Colonic mucosa (tissue), 4 donors: Measurements from ENCODE around the gene GRK2. TPM values are rescaled to one million over a fixed set of nuclear protein-coding genes. Genes with fewer than 3 reads are reported as not detected.

Source experiments
- DNase-seq: peaks from one replicate; pipeline ENCODE4 v3.0.0-alpha.2; 2020
- H3K27ac ChIP-seq: fragments of 200-600 bp; one replicate; pipeline ENCODE4 v1.8.0; 2021
- H3K27me3 ChIP-seq: fragments of 200-600 bp; one replicate; pipeline ENCODE4 v1.8.0; 2021
- H3K36me3 ChIP-seq: fragments of 200-600 bp; one replicate; pipeline ENCODE4 v1.8.0; 2021
- H3K4me1 ChIP-seq: fragments of 200-600 bp; one replicate; pipeline ENCODE4 v1.8.0; 2021; ENCODE audit warnings: mild to moderate bottlenecking
- H3K4me3 ChIP-seq: fragments of 200-600 bp; one replicate; pipeline ENCODE4 v1.8.0; 2021
- H3K9ac ChIP-seq, 2 donors: one replicate each; pipeline ENCODE4 v1.7.0; 2013; ENCODE audit warnings: control low read depth in 2 of 2, low read depth in 2 of 2, low read length in 2 of 2
- H3K9me3 ChIP-seq: fragments of 200-600 bp; one replicate; pipeline ENCODE4 v1.8.0; 2021
- intact Hi-C: fragments of 100-400 bp; cut with DNase I; formaldehyde crosslinking; loops from one replicate; pipeline ENCODE4 v1.14.1; 2022
- total RNA-seq, 2 donors: library from RNA; stranded (reverse); fragmentation: NEBNext Ultra II Directional in 1 of 2; extraction: Animal tissue kit (Norgen Biotek cat#: 25700) in 1 of 2; gene quantifications; one replicate each; pipeline ENCODE4 v1.2.1, GENCODE V29; 2021
- TF ChIP-seq, protein P1 (sequence below): fragments of 200-600 bp; IDR thresholded peaks from one replicate; pipeline ENCODE4 v1.8.0; 2022; ENCODE audit warnings: antibody characterized with exemption, mild to moderate bottlenecking
- donor health status: healthy.
- donor health status: DM: no; HTN: no; CAD: no.
- donor health status: DM: no; HTN: no; CAD: no.

Gene GRK2
- total RNA-seq, 2 donors from 2014 or later = 108 to 137 TPM

DNA sequence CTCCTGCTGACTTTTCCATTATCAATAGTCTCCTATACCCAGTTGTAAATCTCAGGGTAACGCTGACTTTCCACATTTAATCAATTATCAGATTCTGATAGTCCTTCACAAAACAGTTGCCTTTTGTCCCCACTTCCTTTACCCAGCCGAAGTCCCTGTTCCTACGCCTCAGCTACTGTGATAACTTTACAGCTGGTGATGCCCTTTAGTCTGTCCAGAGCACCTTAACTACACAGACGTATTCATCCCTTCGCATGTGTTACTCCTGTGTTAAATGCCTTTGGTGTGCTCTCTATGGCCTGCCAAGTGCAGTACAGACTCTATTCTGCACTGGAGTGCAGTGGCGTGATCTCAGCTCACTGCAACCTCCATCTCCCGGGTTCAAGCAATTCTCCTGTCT lies 57.3 kb downstream of the GRK2 start:
- Histone ChIP-seq H3K4me3 (no peak overlapping the region), H3K4me1 (no peaks in the 10 kb centered on the region), H3K27ac (no peak overlapping the region), H3K9ac (no peak overlapping the region), H3K9me3 (no peaks in the 10 kb centered on the region), H3K27me3 (no peaks in the 10 kb centered on the region), H3K36me3 (no peaks in the 10 kb centered on the region)
- intact Hi-C loops = no loop called here
- TF ChIP-seq, protein P1, sequence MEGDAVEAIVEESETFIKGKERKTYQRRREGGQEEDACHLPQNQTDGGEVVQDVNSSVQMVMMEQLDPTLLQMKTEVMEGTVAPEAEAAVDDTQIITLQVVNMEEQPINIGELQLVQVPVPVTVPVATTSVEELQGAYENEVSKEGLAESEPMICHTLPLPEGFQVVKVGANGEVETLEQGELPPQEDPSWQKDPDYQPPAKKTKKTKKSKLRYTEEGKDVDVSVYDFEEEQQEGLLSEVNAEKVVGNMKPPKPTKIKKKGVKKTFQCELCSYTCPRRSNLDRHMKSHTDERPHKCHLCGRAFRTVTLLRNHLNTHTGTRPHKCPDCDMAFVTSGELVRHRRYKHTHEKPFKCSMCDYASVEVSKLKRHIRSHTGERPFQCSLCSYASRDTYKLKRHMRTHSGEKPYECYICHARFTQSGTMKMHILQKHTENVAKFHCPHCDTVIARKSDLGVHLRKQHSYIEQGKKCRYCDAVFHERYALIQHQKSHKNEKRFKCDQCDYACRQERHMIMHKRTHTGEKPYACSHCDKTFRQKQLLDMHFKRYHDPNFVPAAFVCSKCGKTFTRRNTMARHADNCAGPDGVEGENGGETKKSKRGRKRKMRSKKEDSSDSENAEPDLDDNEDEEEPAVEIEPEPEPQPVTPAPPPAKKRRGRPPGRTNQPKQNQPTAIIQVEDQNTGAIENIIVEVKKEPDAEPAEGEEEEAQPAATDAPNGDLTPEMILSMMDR = no peak
- no peak for DNase-seq

DNA sequence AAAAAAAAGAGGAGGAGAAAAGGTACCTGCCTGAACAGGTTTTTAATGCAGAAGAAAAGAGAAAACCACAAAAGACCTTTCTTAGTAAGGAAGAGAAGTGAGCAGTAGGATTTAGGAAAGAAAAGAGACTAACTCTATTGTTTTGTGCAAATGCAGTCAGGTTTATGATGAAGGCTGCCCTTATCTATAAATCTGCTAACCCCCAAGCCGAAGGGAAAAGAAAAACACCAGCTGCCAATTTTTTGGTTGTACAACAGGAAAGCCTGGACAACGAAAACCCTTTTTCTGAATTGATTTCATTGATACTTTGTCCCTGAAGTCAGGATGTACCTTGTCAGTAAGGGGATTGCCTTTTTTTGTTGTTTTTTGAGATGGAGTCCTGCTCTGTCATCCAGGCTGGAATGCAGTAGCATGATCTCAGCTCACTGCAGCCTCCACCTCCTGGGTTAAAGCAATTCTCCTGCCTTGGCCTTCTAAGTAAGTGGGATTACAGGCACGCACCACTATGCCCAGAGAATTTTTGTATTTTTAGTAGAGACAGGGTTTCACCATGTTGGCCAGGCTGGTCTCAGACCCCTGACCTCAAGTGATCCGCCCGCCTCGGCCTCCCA lies 65.9 kb downstream of the GRK2 start:
- Histone ChIP-seq H3K9ac (no peak overlapping the region), H3K27ac (no peak overlapping the region), H3K36me3 (no peaks in the 10 kb centered on the region), H3K4me1 (no peaks in the 10 kb centered on the region), H3K27me3 (no peaks in the 10 kb centered on the region), H3K9me3 (no peaks in the 10 kb centered on the region), H3K4me3 (no peak overlapping the region)
- TF ChIP-seq, protein P1 = no peak
- intact Hi-C loops = no loop called here
- DNase-seq = no peak

Other genes with a start within 250 kb of the GRK2 start
- gene SYT12, start 243.3 kb upstream of the GRK2 start, total RNA-seq = 1 to 10 TPM in 1 of 2 donors, under 1 TPM in 1; 0.29 to 3.4 TPM
- 10 to 100 TPM in 1 of 2 donors, 1 to 10 TPM in 1; 8.5 to 11.2 TPM for gene RHOD, start 209.6 kb upstream of the GRK2 start, total RNA-seq
- gene KDM2A, start 147.2 kb upstream of the GRK2 start, total RNA-seq = 10 to 100 TPM; 63.3 to 80.6 TPM
- gene ANKRD13D, start 22.8 kb downstream of the GRK2 start, total RNA-seq = 10 to 100 TPM; 18.8 to 39.5 TPM
- gene SSH3, start 37.1 kb downstream of the GRK2 start, total RNA-seq = 10 to 100 TPM; 69.7 to 81.7 TPM
- 100 to 1,000 TPM; 186 to 203 TPM for gene POLD4, start 87.1 kb downstream of the GRK2 start, total RNA-seq
- gene CLCF1, start 107.1 kb downstream of the GRK2 start, total RNA-seq = 1 to 10 TPM; 1.7 to 4.0 TPM
- 10 to 100 TPM; 21.8 to 35.1 TPM for gene RAD9A, start 125.5 kb downstream of the GRK2 start, total RNA-seq
- 100 to 1,000 TPM; 242 to 280 TPM for gene PPP1CA, start 135.4 kb downstream of the GRK2 start, total RNA-seq
- gene TBC1D10C, start 137.6 kb downstream of the GRK2 start, total RNA-seq = 1 to 10 TPM; 3.9 to 5.2 TPM
- under 1 TPM; 0.20 to 0.32 TPM for gene CARNS1, start 149.2 kb downstream of the GRK2 start, total RNA-seq
- gene RPS6KB2, start 162.0 kb downstream of the GRK2 start, total RNA-seq = 10 to 100 TPM; 38.3 to 70.4 TPM
- 1 to 10 TPM; 5.5 to 9.6 TPM for gene PTPRCAP, start 171.2 kb downstream of the GRK2 start, total RNA-seq
- gene CORO1B, start 177.0 kb downstream of the GRK2 start, total RNA-seq = 100 to 1,000 TPM; 213 to 243 TPM
- not detected for gene GPR152, start 186.3 kb downstream of the GRK2 start, total RNA-seq
- gene CABP4, start 188.9 kb downstream of the GRK2 start, total RNA-seq = under 1 TPM; 0.20 to 0.53 TPM
- 10 to 100 TPM; 50.1 to 59.5 TPM for gene TMEM134, start 202.8 kb downstream of the GRK2 start, total RNA-seq
- gene AIP, start 216.6 kb downstream of the GRK2 start, total RNA-seq = 10 to 100 TPM; 45.3 to 57.9 TPM
- 10 to 100 TPM; 89.3 to 91.4 TPM for gene PITPNM1, start 238.9 kb downstream of the GRK2 start, total RNA-seq
- 100 to 1,000 TPM in 1 of 2 donors, 10 to 100 TPM in 1; 91.6 to 142 TPM for gene CDK2AP2, start 241.7 kb downstream of the GRK2 start, total RNA-seq